ENCODE data around the gene CLINT1.
"Not testable (repeated sequence)": the region's sequence is repeated elsewhere in the genome, so short reads cannot be mapped to it uniquely, and the experiment has no call there.

Gene CLINT1

GRCh38 chr5:157860898-157861890 is 2.2 kb upstream of the CLINT1 start:
- DNase-seq = no peak

- no peak for DNase-seq
Measured at GRCh38 chr5:157859227-157859575, 256 bp upstream of the CLINT1 start.

GRCh38 chr5:157857816-157858526 is 974 bp downstream of the CLINT1 start:
- DNase-seq = no peak

GRCh38 chr5:157855404-157855994 is 3.4 kb downstream of the CLINT1 start:
- peak; percentile 29 for DNase-seq

GRCh38 chr5:157853365-157853764 is 5.6 kb downstream of the CLINT1 start:
- DNase-seq = not testable (repeated sequence)

- no peak for DNase-seq
Measured at GRCh38 chr5:157845914-157846598, 12.9 kb downstream of the CLINT1 start.

GRCh38 chr5:157842787-157843186 is 16.2 kb downstream of the CLINT1 start:
- no peak for DNase-seq

- no peak for DNase-seq
Measured at GRCh38 chr5:157842185-157842584, 16.8 kb downstream of the CLINT1 start.

GRCh38 chr5:157839157-157839795 is 19.7 kb downstream of the CLINT1 start:
- no peak for DNase-seq

GRCh38 chr5:157836121-157836753 is 22.7 kb downstream of the CLINT1 start:
- no peak for DNase-seq

GRCh38 chr5:157835041-157835440 is 23.9 kb downstream of the CLINT1 start:
- no peak for DNase-seq

- DNase-seq = no peak
Measured at GRCh38 chr5:157828944-157829639, 29.9 kb downstream of the CLINT1 start.

- no peak for DNase-seq
Measured at GRCh38 chr5:157828105-157828943, 30.6 kb downstream of the CLINT1 start.

GRCh38 chr5:157827423-157827822 is 31.5 kb downstream of the CLINT1 start:
- DNase-seq = no peak

- no peak for DNase-seq
Measured at GRCh38 chr5:157823655-157824054, 35.3 kb downstream of the CLINT1 start.

GRCh38 chr5:157821822-157822622 is 36.9 kb downstream of the CLINT1 start:
- no peak for DNase-seq

- DNase-seq = no peak
Measured at GRCh38 chr5:157821405-157821804, 37.5 kb downstream of the CLINT1 start.

GRCh38 chr5:157820593-157821252 is 38.2 kb downstream of the CLINT1 start:
- no peak for DNase-seq

All from DMS 273 treated with DMSO at 0.1 percent for 48 hours (cell line).